HG03175 (cell line): Measurements from ENCODE around the gene ETS2.

Experiments used
- ATAC-seq: cut with Tn5 transposase; IDR thresholded peaks from one replicate; pipeline ENCODE4 v1.9.1; 2021; ENCODE audit warnings: mild to moderate bottlenecking, moderate library complexity; ENCODE audit not compliant: unreplicated experiment

Gene ETS2

GRCh38 chr21:38805328-38806152 is at the start of gene ETS2:
TSS of gene ETS2 (plus strand) at chr21:38805929. CDS start at chr21:38810035, 4,106 bp downstream.
- peak; percentile 68 for ATAC-seq

DNA sequence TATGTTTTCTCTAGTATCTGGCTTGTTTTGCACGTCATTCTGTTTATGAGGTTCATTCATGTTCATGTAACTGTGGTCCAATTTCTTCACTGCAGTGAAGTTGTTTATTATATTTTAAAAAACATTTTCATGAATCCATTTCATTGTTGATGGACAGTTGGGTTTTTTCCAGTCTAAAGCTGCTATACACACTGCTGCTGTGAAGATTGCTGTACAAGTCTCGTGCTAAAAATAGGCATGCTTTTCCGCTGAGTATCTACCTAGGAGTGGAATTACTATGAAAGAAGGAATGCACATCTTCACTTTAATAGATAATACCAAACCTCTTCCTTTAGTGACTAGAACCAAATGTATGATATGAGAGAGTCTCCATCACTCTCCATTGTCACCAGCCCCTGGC is 49.0 kb upstream of the ETS2 start:
- no peak for ATAC-seq

- ATAC-seq: no peak
Measured at GRCh38 chr21:38758501-38759214, 47.1 kb upstream of the ETS2 start.

- ATAC-seq: no peak
Measured at GRCh38 chr21:38759413-38759812, 46.3 kb upstream of the ETS2 start.

- ATAC-seq: no peak
Measured at GRCh38 chr21:38760017-38760761, 45.5 kb upstream of the ETS2 start.

DNA sequence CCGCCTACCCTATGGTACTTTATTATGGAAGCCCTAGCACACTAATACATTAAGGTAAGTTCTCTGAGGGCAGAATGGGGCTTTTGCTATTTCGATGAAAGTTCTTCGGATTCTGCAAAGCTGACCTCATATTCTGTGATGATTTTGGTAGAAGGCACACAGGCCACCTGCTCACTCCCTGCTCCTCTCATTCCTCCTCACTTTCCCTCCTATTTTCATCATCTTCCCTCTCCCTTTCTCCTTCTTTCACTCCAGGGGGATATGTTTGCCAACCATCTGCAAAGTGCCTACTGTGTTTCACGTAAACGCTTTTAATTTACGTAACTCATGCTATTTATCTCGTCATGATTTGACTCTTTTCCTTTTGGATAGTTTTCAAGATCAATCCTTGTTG is 45.0 kb upstream of the ETS2 start:
- no peak for ATAC-seq

GRCh38 chr21:38761531-38761930 is 44.2 kb upstream of the ETS2 start:
- ATAC-seq: no peak

- no peak for ATAC-seq
Measured at GRCh38 chr21:38765056-38765455, 40.7 kb upstream of the ETS2 start.

GRCh38 chr21:38766987-38767722 is 38.6 kb upstream of the ETS2 start:
- ATAC-seq: peak; percentile 98

DNA sequence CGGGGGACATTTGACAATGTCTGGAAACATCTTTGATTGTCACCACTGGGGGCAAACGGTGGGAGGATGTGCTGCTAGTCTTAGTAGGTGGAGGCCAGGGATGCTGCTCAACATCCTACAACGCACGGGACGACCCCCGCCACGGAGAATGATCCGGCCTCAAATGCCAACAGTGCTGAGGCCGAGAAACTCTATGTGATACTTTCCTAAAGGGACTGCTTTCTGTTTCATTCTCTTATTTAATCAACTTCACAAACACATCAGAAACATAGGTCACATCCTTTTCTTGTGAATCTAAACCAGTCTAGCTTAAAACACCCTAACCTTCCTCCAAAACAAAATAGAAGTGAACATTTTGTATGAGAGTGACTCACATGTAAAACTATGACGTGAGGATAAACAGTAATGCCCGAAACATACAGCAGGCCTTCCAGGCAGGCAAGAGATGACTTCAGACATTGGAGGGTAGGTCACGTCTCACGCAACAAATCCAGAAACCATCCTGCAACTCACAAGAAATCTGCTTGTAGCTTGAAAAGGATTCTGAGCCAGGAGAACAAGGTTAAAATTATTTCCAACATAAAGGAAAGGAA is 37.2 kb upstream of the ETS2 start:
- ATAC-seq: no peak

DNA sequence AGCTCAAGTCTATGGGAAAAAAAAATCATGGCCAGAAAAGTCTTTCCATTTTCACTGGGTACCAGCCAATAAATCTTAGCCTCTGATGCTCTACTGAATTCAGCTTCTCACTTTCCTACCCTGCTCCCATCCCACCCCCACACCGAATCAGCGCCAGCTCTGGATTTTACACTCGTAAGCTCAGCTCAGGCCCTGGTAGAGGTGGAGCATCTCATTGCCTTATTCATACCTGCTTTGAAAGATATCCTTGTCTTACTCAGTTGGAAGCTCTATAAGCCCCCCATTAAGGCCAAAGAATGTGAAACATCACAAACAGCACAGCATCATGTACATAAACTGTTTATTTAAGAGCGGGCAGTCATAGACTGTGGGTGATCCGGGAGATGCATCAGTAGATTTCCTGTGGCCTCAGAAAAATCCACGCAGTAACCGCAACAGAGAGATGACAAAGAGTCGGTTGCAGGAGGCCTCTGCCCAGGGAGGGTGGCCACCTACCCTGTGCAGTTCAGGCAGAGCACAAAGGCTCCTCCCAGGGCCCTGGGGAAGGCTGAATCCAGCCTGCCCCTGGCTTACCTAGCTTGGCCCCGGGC is 36.4 kb upstream of the ETS2 start:
- ATAC-seq: no peak

- ATAC-seq: no peak
Measured at GRCh38 chr21:38770660-38771059, 35.1 kb upstream of the ETS2 start.

DNA sequence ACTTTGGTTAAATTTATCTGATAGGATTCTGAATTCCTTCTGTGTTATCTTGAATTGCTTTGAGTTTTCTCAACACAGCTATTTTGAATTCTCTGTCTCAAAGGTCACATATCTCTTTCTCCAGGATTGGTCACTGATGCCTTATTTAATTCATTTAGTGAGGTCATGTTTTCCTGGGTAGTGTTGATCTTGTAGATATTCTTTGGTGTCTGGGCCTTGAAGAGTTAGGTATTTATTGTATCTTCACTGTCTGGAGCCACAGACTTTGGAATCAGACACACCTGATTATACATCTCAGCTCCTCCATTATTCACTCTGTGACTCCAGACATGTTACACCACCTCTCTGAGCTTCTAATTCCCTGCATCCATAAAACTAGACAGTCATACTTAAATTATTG is 34.2 kb upstream of the ETS2 start:
- ATAC-seq: no peak

GRCh38 chr21:38772646-38773045 is 33.1 kb upstream of the ETS2 start:
- ATAC-seq: no peak

DNA sequence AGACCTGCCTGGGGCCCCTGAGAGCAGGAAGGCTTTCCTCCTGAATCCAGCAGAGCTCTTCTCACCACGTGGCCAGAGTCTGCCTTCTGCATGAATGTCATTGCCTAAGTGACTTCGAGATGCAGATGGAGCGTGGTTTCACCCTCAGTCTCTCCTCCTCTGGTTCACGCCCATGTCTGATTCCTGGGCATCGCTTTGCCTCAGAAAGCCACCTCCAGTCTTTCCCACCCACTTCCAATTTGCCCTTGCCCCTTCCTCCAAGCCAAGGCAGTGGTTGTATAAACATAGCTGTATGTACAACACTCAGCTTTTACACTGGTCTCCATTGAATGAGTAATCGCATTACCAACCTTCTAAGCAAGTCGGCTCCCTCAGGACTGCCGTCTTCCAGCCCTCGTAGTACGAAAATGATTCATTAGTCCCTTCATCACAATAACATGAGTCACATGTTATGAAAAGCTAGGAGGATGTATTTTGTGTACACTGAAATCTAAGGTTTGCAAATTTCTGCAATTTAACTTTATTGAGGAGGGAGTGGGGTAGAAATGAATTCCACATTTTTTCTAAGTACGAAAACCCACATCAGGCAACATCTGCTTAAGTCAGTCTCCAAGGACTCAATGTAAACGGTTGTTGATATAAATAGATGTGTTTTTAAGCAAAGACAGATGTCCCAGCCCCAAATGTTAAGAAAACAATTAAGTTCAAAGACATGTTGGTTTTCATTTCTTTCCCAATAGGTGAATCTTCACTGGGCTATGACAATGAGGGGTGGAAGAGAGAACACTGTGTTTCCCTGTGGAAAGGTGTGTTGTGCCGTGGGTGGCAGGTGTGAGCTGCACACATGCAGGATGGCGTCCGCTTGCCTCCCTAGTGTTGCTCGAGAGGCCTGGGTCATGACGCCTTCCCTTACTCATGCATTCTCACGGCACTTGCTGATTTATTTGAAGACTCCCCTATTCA is 32.3 kb upstream of the ETS2 start:
- no peak for ATAC-seq

DNA sequence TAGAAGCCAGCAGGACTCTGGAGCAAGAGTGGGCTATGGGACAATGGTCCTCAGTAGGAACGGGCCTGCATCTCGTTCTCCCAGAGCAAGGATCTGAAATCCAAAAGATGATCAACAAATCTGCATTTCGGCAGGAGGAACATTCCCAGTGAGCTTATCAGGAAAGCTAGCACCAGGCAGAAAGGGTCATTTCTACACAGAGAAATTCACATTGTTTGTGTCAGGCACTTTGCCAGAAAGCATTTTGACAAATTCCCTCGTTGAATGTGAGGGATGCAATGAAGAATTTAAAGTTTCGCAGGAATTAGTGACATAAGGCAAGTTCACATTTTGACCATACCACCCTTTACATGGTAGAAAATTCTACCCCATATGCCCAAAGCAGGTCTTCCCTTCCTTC is 31.6 kb upstream of the ETS2 start:
- no peak for ATAC-seq

- no peak for ATAC-seq
Measured at GRCh38 chr21:38774586-38775285, 31.0 kb upstream of the ETS2 start.

DNA sequence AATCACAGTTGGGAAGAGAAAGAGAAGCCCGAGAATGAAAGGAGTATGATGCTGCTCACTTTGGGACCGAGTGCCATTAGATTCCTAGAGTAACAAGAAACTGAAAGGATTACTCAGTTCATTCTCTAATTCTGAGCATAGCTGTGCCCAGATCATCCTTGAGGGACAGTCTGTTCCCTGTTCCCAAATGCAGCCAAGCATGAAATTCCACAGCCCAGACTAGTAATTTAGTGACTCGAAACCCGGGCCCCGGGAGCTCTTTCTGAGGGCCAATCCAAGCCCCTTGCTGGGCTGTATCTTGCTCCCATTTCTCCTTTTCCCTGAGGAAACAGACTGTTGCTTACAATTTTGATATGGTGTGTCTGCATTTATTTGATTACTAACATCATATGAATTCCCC is 30.0 kb upstream of the ETS2 start:
- ATAC-seq: no peak
